GDM1 (cell line): ENCODE results near the gene ASB14.
A peak's percentile ranks its signal among the peaks of the same experiment; 100 is the strongest.

Experiments used
- DNase-seq: peaks from one replicate; lab custom pipeline; 2025; lab: John Stamatoyannopoulos, UW

ASB14 gene

GRCh38 chr3:57261119-57261518 is 31.4 kb downstream of the ASB14 start:
- no peak for DNase-seq

GRCh38 chr3:57257678-57258077 is 34.8 kb downstream of the ASB14 start:
- DNase-seq = no peak

GRCh38 chr3:57256844-57257243 is 35.6 kb downstream of the ASB14 start:
- no peak for DNase-seq

GRCh38 chr3:57252404-57252803 is 40.1 kb downstream of the ASB14 start:
- no peak for DNase-seq

GRCh38 chr3:57244946-57245345 is 47.5 kb downstream of the ASB14 start:
- no peak for DNase-seq

GRCh38 chr3:57234613-57235575 is 57.6 kb downstream of the ASB14 start:
- no peak for DNase-seq

- no peak for DNase-seq
Measured at GRCh38 chr3:57233799-57234198, 58.7 kb downstream of the ASB14 start.

- no peak for DNase-seq
Measured at GRCh38 chr3:57230006-57230405, 62.5 kb downstream of the ASB14 start.

- DNase-seq = peak; percentile 24
Measured at GRCh38 chr3:57227930-57228751, 64.3 kb downstream of the ASB14 start.

GRCh38 chr3:57227204-57227929 is 65.1 kb downstream of the ASB14 start, which contains the start of gene APPL1:
Gene APPL1, plus strand, starts transcription at chr3:57227729. Its CDS starts 155 bp downstream, at chr3:57227884.
- peak; percentile 91 for DNase-seq

- DNase-seq = no peak
Measured at GRCh38 chr3:57226176-57226575, 66.3 kb downstream of the ASB14 start.

GRCh38 chr3:57224856-57225255 is 67.6 kb downstream of the ASB14 start:
- no peak for DNase-seq

GRCh38 chr3:57221883-57222282 is 70.6 kb downstream of the ASB14 start:
- DNase-seq = no peak
